GM12892 (cell line): ENCODE results near the gene SRD5A2.

Source experiments
- DNase-seq: peaks from one replicate; pipeline ENCODE4 v3.0.0; 2011; ENCODE audit not compliant: insufficient read length
- FAIRE-seq: peaks from 2 replicates; lab custom pipeline; 2011; peaks lifted over from hg19 to GRCh38; lab: Jason Lieb, UNC
- POLR2A ChIP-seq: IDR thresholded peaks from 2 replicates; pipeline ENCODE4 v1.6.1; 2011; ENCODE audit warnings: low read depth, low read length, control low read depth
- POLR2AphosphoS5 ChIP-seq: IDR thresholded peaks from 2 replicates; pipeline ENCODE4 v1.6.1; 2011; ENCODE audit warnings: low read depth, low read length, control low read depth
- TAF1 ChIP-seq: IDR thresholded peaks from 2 replicates; pipeline ENCODE4 v1.6.1; 2011; ENCODE audit warnings: low read depth, mild to moderate bottlenecking, control low read depth, low read length, borderline replicate concordance

SRD5A2 gene

GRCh38 chr2:31529256-31529655 is 51.5 kb downstream of the SRD5A2 start:
- DNase-seq = no peak
- FAIRE-seq = no peak
- no peak for TF ChIP-seq POLR2AphosphoS5
- TF ChIP-seq POLR2A = no peak
- no peak for TF ChIP-seq TAF1

- no peak for TF ChIP-seq TAF1
- TF ChIP-seq POLR2AphosphoS5 = no peak
- TF ChIP-seq POLR2A = no peak
- FAIRE-seq (no peak), DNase-seq (no peak)
These were observed 51.9 kb downstream of the SRD5A2 start for GRCh38 chr2:31528823-31529222.

- DNase-seq (no peak), FAIRE-seq (no peak)
These were observed 53.6 kb downstream of the SRD5A2 start for GRCh38 chr2:31526946-31527732.

GRCh38 chr2:31525876-31526275 is 54.9 kb downstream of the SRD5A2 start:
- DNase-seq (no peak), FAIRE-seq (no peak)
- TF ChIP-seq POLR2AphosphoS5 (no peak), POLR2A (no peak), TAF1 (no peak)

More at GRCh38 chr2:31526946-31527732, 53.6 kb downstream of the SRD5A2 start:
- TF ChIP-seq TAF1 (no peak), POLR2A (no peak), POLR2AphosphoS5 (no peak)

GRCh38 chr2:31524592-31524991 is 56.1 kb downstream of the SRD5A2 start:
- DNase-seq (no peak), FAIRE-seq (no peak)
- TF ChIP-seq TAF1 (no peak), POLR2A (no peak), POLR2AphosphoS5 (no peak)

- no peak for DNase-seq
- TF ChIP-seq TAF1 (no peak), POLR2AphosphoS5 (no peak), POLR2A (no peak)
- FAIRE-seq = no peak
These were observed 56.8 kb downstream of the SRD5A2 start for GRCh38 chr2:31523871-31524492.

GRCh38 chr2:31522786-31523185 is 58.0 kb downstream of the SRD5A2 start:
- no peak for DNase-seq
- FAIRE-seq = no peak
- TF ChIP-seq TAF1 (no peak), POLR2AphosphoS5 (no peak), POLR2A (no peak)

- FAIRE-seq (no peak), DNase-seq (no peak)
- no peak for TF ChIP-seq POLR2A
- no peak for TF ChIP-seq POLR2AphosphoS5
- TF ChIP-seq TAF1 = no peak
These were observed 63.1 kb downstream of the SRD5A2 start for GRCh38 chr2:31517442-31518203.

GRCh38 chr2:31515586-31515985 is 65.2 kb downstream of the SRD5A2 start:
- DNase-seq (no peak), FAIRE-seq (no peak)
- TF ChIP-seq TAF1 (no peak), POLR2A (no peak), POLR2AphosphoS5 (no peak)

- FAIRE-seq (no peak), DNase-seq (no peak)
- TF ChIP-seq POLR2AphosphoS5 (no peak), TAF1 (no peak), POLR2A (no peak)
These were observed 67.2 kb downstream of the SRD5A2 start for GRCh38 chr2:31513553-31513952.

- DNase-seq (no peak), FAIRE-seq (no peak)
- TF ChIP-seq TAF1 (no peak), POLR2A (no peak), POLR2AphosphoS5 (no peak)
These were observed 69.4 kb downstream of the SRD5A2 start for GRCh38 chr2:31511376-31511775.
